ENCODE measurements around the gene DNHD1.
"Not testable (repeated sequence)": the region's sequence is repeated elsewhere in the genome, so short reads cannot be mapped to it uniquely, and the experiment has no call there.

DNA sequence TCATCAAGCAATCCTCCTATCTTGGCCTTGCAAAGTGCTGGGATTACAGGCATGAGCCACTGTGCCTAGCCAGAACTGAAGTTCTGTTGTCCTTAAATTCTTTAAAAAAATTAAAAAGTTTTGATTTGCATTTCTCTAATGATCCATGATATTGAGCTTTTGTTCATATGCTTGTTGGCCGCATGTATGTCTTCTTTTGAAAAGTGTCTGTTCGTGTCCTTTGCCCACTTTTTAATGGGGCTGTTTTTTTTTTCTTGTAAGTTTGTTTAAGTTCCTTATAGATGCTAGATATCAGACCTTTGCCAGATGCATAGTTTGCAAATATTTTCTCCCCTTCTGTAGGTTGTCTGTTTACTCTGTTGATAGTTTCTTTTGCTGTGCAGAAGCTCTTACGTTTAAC lies 24.9 kb downstream of the DNHD1 start:
- TF ChIP-seq, protein P1, sequence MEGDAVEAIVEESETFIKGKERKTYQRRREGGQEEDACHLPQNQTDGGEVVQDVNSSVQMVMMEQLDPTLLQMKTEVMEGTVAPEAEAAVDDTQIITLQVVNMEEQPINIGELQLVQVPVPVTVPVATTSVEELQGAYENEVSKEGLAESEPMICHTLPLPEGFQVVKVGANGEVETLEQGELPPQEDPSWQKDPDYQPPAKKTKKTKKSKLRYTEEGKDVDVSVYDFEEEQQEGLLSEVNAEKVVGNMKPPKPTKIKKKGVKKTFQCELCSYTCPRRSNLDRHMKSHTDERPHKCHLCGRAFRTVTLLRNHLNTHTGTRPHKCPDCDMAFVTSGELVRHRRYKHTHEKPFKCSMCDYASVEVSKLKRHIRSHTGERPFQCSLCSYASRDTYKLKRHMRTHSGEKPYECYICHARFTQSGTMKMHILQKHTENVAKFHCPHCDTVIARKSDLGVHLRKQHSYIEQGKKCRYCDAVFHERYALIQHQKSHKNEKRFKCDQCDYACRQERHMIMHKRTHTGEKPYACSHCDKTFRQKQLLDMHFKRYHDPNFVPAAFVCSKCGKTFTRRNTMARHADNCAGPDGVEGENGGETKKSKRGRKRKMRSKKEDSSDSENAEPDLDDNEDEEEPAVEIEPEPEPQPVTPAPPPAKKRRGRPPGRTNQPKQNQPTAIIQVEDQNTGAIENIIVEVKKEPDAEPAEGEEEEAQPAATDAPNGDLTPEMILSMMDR (IDR thresholded peaks at IDR 0.05), result not testable (repeated sequence)
- not testable (repeated sequence) for TF ChIP-seq POLR2A (IDR thresholded peaks at IDR 0.05)
